Stimulated activated CD4-positive, alpha-beta T cell treated with anti-CD3 and anti-CD28 coated beads, Interleukin-1b, Interleukin-23, amount 100 ng/mL, for 24 hours (primary cell): ENCODE measurements around the gene EPAS1.

ENCODE experiments used
- DNase-seq, 4 experiments: peaks; one replicate each; pipeline ENCODE4 v3.0.0-alpha.2; 2020; ENCODE audit warnings: low read depth in 4 of 4, low spot score in 1 of 4

The EPAS1 gene

DNA sequence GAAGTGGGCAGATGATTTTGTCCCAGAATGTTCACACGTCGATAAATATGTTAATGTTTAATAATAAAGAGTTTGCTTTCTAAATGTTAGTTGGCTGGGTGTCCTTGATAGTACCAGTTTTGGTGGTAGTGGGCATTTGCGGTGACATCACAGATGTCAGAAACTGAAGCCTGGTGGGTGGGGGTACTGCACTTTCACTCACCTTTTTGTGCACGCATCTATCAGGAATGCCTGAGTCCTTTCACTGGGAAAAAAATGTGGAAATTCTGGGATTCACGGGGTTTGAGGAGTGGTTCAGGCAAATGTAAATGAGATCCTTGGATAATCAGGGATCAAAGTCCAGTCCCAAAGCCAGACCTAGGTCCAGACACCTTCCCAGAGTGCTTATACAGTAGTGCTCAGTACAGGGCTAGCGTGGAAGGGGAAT lies 3.2 kb downstream of the EPAS1 start:
- DNase-seq: no peak

DNA sequence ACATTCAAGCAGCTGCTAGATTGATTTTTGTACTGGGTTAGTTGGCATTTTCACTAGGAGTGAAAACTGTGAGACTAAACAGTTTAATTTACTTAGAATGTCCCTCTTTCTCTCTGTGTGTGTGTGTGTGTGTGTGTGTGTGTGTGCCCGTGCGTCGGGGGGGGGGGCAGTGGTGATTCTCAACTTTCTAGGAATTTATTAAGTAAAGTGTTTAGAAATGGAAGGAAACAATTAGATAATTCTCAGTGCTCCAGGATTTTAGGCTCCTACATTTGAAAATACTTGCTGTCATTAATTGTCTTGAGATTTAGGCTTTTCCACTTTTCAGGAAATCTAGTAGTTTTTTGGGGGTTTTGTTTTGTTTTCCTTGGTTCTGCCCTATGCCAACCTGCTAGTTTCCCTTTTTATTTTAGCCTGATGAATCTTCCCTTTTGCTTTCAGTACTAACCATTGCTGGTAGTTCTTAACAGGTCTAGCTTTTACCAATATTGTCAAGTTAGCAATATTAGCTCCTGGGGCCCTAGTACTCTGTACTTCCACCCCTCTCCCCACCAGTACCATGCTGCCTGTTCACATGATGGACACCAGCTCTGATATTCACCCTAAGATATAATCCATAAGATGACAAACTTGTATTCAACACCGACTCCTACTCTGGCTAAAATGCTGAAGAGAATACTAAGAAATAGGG lies 4.9 kb downstream of the EPAS1 start:
- no peak for DNase-seq

- DNase-seq: no peak
Measured at GRCh38 chr2:46303233-46303632, 6.0 kb downstream of the EPAS1 start.

- no peak for DNase-seq
Measured at GRCh38 chr2:46303822-46304221, 6.6 kb downstream of the EPAS1 start.

GRCh38 chr2:46304635-46305034 lies 7.4 kb downstream of the EPAS1 start:
- no peak for DNase-seq

GRCh38 chr2:46305187-46305586 lies 8.0 kb downstream of the EPAS1 start:
- DNase-seq: no peak

DNA sequence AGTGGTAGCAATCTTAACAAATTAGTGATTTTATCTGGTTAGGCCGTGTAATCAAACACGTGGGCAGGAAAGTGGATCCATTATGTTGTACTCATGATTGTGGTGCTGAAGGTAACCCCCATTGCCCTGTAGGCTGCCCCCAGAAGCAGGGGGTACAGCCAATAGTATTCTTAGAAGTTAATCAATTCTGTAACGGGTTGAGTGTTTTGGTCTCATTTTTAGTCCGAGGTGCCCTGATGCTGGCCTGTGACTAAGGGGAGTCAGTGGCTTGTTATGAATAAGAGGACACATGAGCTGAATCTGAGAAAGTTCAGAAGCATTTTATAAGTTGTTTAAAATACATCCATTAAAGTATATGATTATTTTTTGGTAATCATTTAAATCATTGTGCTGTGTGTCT lies 8.6 kb downstream of the EPAS1 start:
- no peak for DNase-seq

- no peak for DNase-seq
Measured at GRCh38 chr2:46306330-46306751, 9.1 kb downstream of the EPAS1 start.

DNA sequence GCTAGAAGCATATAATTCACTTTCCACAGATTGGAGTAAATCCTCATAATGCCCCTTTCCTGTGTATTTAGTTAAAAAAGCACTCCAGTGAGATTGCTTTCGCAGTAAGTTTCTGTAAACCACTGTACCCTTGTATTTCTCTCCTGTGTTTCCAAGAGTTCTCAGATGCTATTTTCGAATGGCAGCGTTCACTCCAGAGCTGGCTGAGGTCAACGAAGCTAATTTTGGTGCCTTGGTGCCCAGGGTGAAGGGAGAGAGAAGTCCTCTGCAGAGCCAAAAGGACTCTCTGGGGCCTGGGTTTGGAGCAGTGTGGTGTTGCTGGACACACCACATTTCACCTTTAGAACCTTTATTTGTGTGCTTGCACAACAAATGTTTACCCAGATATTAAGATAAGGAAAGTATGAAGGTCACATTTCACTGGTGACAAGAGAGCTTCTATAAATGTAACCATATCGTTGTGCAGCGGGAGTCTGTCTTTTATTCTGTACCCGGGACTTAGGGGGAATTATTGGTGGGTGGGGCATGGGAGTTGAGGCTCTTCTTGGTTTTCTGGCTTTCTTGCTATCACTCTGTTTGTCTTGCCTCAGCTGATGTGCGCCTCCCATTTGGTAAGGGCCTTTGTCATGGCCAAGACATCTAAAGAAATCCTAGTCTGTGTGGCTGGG lies 9.9 kb downstream of the EPAS1 start:
- DNase-seq: no peak

- DNase-seq: no peak
Measured at GRCh38 chr2:46308081-46308480, 10.9 kb downstream of the EPAS1 start.

GRCh38 chr2:46308629-46309028 lies 11.4 kb downstream of the EPAS1 start:
- no peak for DNase-seq

DNA sequence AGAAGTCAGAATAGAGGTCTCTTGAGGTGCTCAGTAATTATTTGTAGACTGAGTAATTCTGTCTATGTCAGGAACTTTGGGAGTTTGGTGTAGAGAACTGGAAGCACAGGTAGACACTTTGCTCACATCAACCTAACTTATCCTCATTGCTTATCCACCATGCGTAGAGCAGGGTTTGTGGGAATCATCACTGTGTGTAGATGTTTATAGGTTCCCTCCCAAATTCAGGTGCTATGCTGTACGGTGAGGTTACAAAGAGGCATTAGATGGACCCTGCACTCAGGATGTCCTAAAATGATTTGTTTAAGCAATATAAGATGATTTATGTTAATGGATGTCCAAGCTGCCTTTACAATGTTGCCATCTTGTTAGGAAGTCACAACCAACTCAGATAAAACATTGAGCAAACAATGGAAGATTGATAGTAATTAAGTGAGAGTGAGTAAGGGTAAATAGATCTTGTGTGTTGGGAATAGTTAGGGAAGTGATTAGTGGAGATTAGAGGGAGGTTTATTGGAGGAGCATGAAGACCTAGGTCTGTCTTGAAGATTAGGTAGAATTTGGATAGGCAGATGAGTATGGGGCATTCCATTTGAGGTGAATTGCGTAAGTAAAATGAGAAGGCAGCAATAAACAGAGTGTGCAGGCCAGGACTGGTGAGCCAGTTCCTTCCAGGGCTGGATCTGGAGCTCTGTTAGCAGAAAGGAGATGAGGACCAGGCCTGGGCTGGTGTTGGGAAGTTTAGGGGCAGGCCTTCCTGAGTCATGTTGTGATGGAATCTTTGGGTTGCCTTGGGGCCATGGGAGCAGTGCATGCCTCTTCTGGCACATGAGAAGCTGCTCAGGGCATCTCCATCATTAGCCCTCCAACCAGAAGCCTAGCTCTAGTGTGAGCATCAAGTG lies 12.1 kb downstream of the EPAS1 start:
- DNase-seq: no peak

GRCh38 chr2:46310446-46310845 lies 13.2 kb downstream of the EPAS1 start:
- no peak for DNase-seq

- DNase-seq: no peak
Measured at GRCh38 chr2:46311651-46312223, 14.5 kb downstream of the EPAS1 start.

DNA sequence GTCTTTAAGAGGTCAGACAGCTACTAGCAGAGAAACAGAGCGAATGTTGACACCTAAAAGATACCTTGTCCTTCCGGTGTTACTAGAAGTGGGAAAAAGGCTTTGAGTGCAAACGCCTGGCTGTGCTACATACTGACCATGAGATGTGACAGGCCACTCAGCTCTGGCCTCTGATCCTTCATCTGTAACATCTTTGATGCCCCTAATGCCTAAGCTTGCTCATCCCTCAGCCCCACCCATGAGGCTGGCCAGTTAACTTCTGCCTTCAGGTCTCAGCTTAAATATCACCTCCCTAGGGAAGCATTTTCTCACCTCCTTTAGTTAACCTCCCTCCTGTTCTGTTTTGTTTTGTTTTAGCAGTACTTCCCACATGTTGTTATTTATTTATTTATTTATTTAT lies 15.9 kb downstream of the EPAS1 start:
- no peak for DNase-seq

GRCh38 chr2:46314065-46314835 lies 17.0 kb downstream of the EPAS1 start:
- no peak for DNase-seq

DNA sequence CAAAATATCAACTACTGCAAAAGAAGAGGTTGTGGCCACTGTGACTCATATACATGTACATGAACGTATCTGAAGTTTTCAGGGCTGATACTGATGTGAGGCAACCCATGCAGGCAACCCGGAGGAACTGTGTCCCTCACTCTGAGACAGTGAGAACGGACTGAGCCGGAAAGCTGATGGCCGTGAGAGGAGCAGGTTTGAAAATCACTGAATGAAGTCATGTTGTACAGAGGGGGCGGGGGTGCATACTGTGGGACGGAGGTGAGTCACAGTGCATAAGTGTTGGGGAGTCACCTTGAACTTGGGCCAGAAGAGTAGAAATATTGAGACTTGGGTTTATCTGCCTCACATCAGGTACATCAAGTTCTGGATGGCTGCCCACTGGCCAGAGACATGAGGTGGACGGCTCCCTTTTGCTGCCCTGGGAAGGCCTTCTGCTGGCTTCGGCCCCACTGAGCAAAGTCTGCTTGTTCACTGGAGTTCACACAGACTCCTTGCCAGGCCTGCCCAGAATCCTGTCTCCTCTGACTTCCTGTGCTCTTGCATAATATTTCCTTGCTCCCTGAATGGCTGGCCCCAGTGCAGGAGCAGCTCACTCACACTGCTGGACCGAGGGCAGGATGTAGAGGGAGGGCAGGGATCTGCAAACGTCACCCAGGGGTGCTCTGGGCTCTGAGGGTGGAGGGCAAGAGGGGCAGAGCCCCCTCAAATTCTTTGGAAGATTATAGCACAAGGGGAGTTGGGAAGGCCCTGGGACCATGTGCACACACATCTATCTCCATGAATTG lies 18.1 kb downstream of the EPAS1 start:
- DNase-seq: no peak

DNA sequence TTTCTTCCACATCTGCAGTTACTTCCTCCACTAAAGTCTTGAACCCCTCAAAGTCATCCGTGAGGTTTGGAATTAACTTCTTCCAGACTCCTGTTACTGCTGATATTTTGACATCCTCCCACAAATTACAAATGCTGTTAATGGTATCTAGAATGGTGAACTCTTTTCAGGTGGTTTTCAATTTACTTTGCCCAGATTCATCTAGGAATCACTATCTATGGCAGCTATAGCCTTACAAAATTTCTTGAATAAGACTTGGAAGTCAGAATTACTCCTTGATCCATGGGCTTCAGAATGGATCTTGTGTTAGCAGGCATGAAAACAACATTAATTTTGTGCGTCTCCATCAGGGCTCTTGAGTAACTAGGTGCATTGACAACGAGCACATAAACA lies 19.9 kb downstream of the EPAS1 start:
- no peak for DNase-seq

DNA sequence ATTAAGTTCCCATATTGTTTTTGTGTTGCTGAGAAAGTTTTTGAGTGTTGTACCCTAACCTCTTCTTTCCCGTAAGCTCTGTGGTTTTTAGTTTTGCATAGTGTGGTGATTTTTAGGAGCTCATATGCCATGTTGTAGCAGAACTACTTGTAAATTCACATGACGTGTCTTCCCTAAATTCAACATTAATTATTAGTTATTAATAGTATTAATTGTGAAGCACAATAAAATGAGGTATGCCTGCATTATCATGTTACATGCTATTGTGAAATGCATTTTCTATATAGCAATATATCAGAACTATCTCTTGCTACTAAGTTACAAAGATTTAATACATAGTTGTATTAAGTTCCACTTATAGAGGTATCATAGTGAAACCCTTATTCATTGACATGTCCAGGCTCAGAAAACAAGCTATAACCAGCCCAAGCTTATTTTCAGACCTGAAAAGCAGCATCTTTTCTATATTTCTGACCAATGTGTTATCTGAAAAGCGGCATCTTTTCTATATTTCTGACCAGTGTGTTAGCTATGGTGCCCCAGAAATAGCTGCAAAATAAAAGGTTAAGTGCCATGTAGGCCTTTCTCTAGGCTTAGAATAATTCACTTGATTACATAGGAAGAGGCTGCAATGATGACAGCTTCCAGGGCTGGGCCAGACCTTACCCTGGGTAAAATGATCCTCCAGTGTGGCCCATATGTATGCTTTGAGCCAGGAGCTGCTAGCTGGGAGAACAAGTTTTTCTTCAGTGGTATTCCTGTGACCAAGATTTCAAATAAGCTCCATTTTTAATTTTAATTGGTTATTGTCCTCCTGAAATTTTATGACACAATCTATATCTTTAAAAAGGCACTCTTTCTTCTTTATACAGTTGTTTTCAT lies 21.6 kb downstream of the EPAS1 start:
- DNase-seq: no peak
